Skeletal muscle tissue (tissue), 4 donors: ENCODE measurements around the gene CRELD1. TPM values are rescaled to one million over a fixed set of nuclear protein-coding genes. Genes with fewer than 3 reads are reported as not detected.
A peak's percentile ranks its signal among the peaks of the same experiment; 100 is the strongest.
"Not testable (repeated sequence)": the region's sequence is repeated elsewhere in the genome, so short reads cannot be mapped to it uniquely, and the experiment has no call there.

Source experiments
- H3K27ac ChIP-seq: one replicate; pipeline ENCODE4 v1.7.0; 2013; ENCODE audit warnings: mild to moderate bottlenecking, low read depth, low read length, inconsistent platforms
- H3K27me3 ChIP-seq, 3 donors: one replicate each; pipeline ENCODE4 v1.7.0; 2013; ENCODE audit warnings: low read length in 3 of 3; ENCODE audit not compliant: control insufficient read depth in 3 of 3, insufficient read depth in 3 of 3
- H3K36me3 ChIP-seq, 3 donors: one replicate each; pipeline ENCODE4 v1.7.0; 2013; ENCODE audit warnings: low read length in 3 of 3; ENCODE audit not compliant: control insufficient read depth in 3 of 3, insufficient read depth in 3 of 3
- H3K4me1 ChIP-seq, 3 donors: one replicate each; pipeline ENCODE4 v1.7.0; 2013; ENCODE audit warnings: low read length in 3 of 3, mild to moderate bottlenecking in 3 of 3; ENCODE audit not compliant: control insufficient read depth in 3 of 3, insufficient read depth in 3 of 3
- H3K4me3 ChIP-seq, 3 donors: one replicate each; pipeline ENCODE4 v1.7.0; 2013; ENCODE audit warnings: low read length in 3 of 3
- H3K9ac ChIP-seq, 3 donors: one replicate each; pipeline ENCODE4 v1.7.0; 2013; ENCODE audit warnings: low read length in 3 of 3, mild to moderate bottlenecking in 3 of 3, moderate library complexity in 2 of 3, low read depth in 1 of 3
- H3K9me3 ChIP-seq, 3 donors: one replicate each; pipeline ENCODE4 v1.7.0; 2013; ENCODE audit warnings: low read length in 3 of 3; ENCODE audit not compliant: control insufficient read depth in 3 of 3
- total RNA-seq: library from RNA; depleted of rRNA; stranded (reverse); fragments of >200 nt; gene quantifications from one replicate; pipeline ENCODE4 v1.2.3, GENCODE V29; 2014
- donor health status: Osteomylitis.

The CRELD1 gene
- total RNA-seq, 1 donor from 2014 or later: 12.0 TPM

GRCh38 chr3:9932535-9932842 is 1.1 kb upstream of the CRELD1 start:
- Histone ChIP-seq H3K27ac (peak overlapping the region; percentile 96), H3K4me3 (peak overlapping the region; percentile 84 to 91 (median 88)), H3K9me3 (no peaks in the 10 kb centered on the region), H3K4me1 (peaks cover 18 to 32% (median 25%) of the 10 kb centered on the region in 3 donors), H3K36me3 (peaks cover 12 to 34% (median 19%) of the 10 kb centered on the region in 3 donors), H3K9ac (peak overlapping the region; percentile 68 to 97 (median 95)), H3K27me3 (no peaks in the 10 kb centered on the region)

GRCh38 chr3:9932843-9933560 is 632 bp upstream of the CRELD1 start:
- H3K4me1 ChIP-seq: peaks cover 18 to 32% (median 25%) of the 10 kb centered on the region in 3 donors
- H3K9ac ChIP-seq: peak overlapping the region; percentile 68 to 97 (median 95)
- H3K27me3 ChIP-seq: no peaks in the 10 kb centered on the region
- H3K27ac ChIP-seq: peak overlapping the region; percentile 96
- peak overlapping the region; percentile 84 to 91 (median 88) for H3K4me3 ChIP-seq
- no peaks in the 10 kb centered on the region for H3K9me3 ChIP-seq
- peaks cover 15 to 38% (median 24%) of the 10 kb centered on the region in 3 donors for H3K36me3 ChIP-seq

- Histone ChIP-seq H3K9ac (peak overlapping the region; percentile 93 to 97 (median 95)), H3K27me3 (no peaks in the 10 kb centered on the region), H3K27ac (peak overlapping the region; percentile 96), H3K4me1 (peaks cover 18 to 32% (median 25%) of the 10 kb centered on the region in 3 donors), H3K4me3 (peak overlapping the region; percentile 84 to 91 (median 88)), H3K36me3 (peaks cover 15 to 33% (median 27%) of the 10 kb centered on the region in 3 donors), H3K9me3 (no peaks in the 10 kb centered on the region)
Observed at GRCh38 chr3:9934235-9934621, 594 bp downstream of the CRELD1 start.

GRCh38 chr3:9934993-9935392 is 1.4 kb downstream of the CRELD1 start:
- Histone ChIP-seq H3K9me3 (no peaks in the 10 kb centered on the region), H3K27ac (no peak overlapping the region), H3K4me1 (peaks cover 18 to 32% (median 25%) of the 10 kb centered on the region in 3 donors), H3K27me3 (no peaks in the 10 kb centered on the region), H3K36me3 (peaks cover 11 to 27% (median 27%) of the 10 kb centered on the region in 3 donors), H3K9ac (peak overlapping the region; percentile 14 to 97 (median 95)), H3K4me3 (peak overlapping the region in 2 of 3 donors; percentile 84 to 91)

- Histone ChIP-seq H3K27me3 (no peaks in the 10 kb centered on the region), H3K36me3 (peaks cover 11 to 28% (median 23%) of the 10 kb centered on the region in 3 donors), H3K27ac (no peak overlapping the region), H3K4me1 (peaks cover 18 to 32% (median 25%) of the 10 kb centered on the region in 3 donors), H3K9ac (no peak overlapping the region), H3K9me3 (no peaks in the 10 kb centered on the region), H3K4me3 (no peak overlapping the region)
Observed at GRCh38 chr3:9935966-9936510, 2.4 kb downstream of the CRELD1 start.

GRCh38 chr3:9937486-9938238 is 4.0 kb downstream of the CRELD1 start:
- no peak overlapping the region for H3K9ac ChIP-seq
- H3K9me3 ChIP-seq: no peaks in the 10 kb centered on the region
- peaks cover 17 to 35% (median 32%) of the 10 kb centered on the region in 3 donors for H3K36me3 ChIP-seq
- H3K4me1 ChIP-seq: peaks cover 18 to 32% (median 22%) of the 10 kb centered on the region in 3 donors
- no peak overlapping the region for H3K27ac ChIP-seq
- no peak overlapping the region for H3K4me3 ChIP-seq
- no peaks in the 10 kb centered on the region for H3K27me3 ChIP-seq

- no peak overlapping the region for H3K9ac ChIP-seq
- no peaks in the 10 kb centered on the region for H3K27me3 ChIP-seq
- H3K36me3 ChIP-seq: peaks cover 26 to 46% (median 40%) of the 10 kb centered on the region in 3 donors
- no peak overlapping the region for H3K4me3 ChIP-seq
- no peak overlapping the region for H3K27ac ChIP-seq
- peaks cover 17 to 27% (median 17%) of the 10 kb centered on the region in 3 donors for H3K4me1 ChIP-seq
- no peaks in the 10 kb centered on the region for H3K9me3 ChIP-seq
Observed at GRCh38 chr3:9938966-9939365, 5.3 kb downstream of the CRELD1 start.

- not testable (repeated sequence) for H3K9ac ChIP-seq, H3K9me3 ChIP-seq
- peaks cover 30 to 46% (median 43%) of the 10 kb centered on the region in 3 donors for H3K36me3 ChIP-seq
Observed at GRCh38 chr3:9939906-9940305, 6.3 kb downstream of the CRELD1 start.

GRCh38 chr3:9940746-9941145 is 7.1 kb downstream of the CRELD1 start:
- H3K36me3 ChIP-seq: peaks cover 34 to 45% (median 37%) of the 10 kb centered on the region in 3 donors

More at GRCh38 chr3:9939906-9940305, 6.3 kb downstream of the CRELD1 start:
- peaks cover 8 to 18% (median 8%) of the 10 kb centered on the region in 3 donors for H3K4me1 ChIP-seq
- not testable (repeated sequence) for H3K27ac ChIP-seq, H3K27me3 ChIP-seq, H3K4me3 ChIP-seq

More at GRCh38 chr3:9940746-9941145, 7.1 kb downstream of the CRELD1 start:
- Histone ChIP-seq H3K4me1 (peaks cover 0 to 10% (median 0%) of the 10 kb centered on the region in 3 donors), H3K27me3 (no peaks in the 10 kb centered on the region), H3K4me3 (no peak overlapping the region), H3K9ac (no peak overlapping the region), H3K27ac (no peak overlapping the region), H3K9me3 (no peaks in the 10 kb centered on the region)
